ENCODE data around the gene GABBR1. TPM values are rescaled to one million over a fixed set of nuclear protein-coding genes. Genes with fewer than 3 reads are reported as not detected.

The GABBR1 gene
- total RNA-seq, 1 experiment from 2014 or later: 146 TPM

- DNase-seq: no peak
- TF ChIP-seq, protein P1, sequence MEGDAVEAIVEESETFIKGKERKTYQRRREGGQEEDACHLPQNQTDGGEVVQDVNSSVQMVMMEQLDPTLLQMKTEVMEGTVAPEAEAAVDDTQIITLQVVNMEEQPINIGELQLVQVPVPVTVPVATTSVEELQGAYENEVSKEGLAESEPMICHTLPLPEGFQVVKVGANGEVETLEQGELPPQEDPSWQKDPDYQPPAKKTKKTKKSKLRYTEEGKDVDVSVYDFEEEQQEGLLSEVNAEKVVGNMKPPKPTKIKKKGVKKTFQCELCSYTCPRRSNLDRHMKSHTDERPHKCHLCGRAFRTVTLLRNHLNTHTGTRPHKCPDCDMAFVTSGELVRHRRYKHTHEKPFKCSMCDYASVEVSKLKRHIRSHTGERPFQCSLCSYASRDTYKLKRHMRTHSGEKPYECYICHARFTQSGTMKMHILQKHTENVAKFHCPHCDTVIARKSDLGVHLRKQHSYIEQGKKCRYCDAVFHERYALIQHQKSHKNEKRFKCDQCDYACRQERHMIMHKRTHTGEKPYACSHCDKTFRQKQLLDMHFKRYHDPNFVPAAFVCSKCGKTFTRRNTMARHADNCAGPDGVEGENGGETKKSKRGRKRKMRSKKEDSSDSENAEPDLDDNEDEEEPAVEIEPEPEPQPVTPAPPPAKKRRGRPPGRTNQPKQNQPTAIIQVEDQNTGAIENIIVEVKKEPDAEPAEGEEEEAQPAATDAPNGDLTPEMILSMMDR (conservative IDR thresholded peaks at IDR 0.05): peak; percentile 31; the same call in 2 of the 3 replicates
- Histone ChIP-seq H2AFZ (ENCODE audit: low read length) (no peak overlapping the region), H3K9ac (ENCODE audit: extremely low read depth, insufficient read length, low read length) (no peak overlapping the region), H4K5ac (ENCODE audit: insufficient read length, low read depth, low read length) (no peak overlapping the region), H3K18ac (ENCODE audit: insufficient read length, low read depth, low read length) (no peak overlapping the region), H3T11ph (ENCODE audit: low read length) (no peak overlapping the region), H2BK15ac (ENCODE audit: low read depth, low read length) (no peak overlapping the region), H2AK5ac (ENCODE audit: insufficient read length, low read length) (no peak overlapping the region), H3K23ac (ENCODE audit: insufficient read length, low read depth, low read length) (no peak overlapping the region), H2BK5ac (ENCODE audit: insufficient read length, low read length) (no peak overlapping the region), H2BK120ac (ENCODE audit: low read depth, low read length, poor library complexity, severe bottlenecking) (no peak overlapping the region), H4K8ac (replicated peaks; ENCODE audit: insufficient read length, low read depth, low read length) (no peak overlapping the region), H4K91ac (ENCODE audit: insufficient read length, low read depth, low read length) (no peak overlapping the region), H3K14ac (ENCODE audit: insufficient read depth, low read length) (no peak overlapping the region), H3K79me1 (ENCODE audit: insufficient read depth, low read depth, low read length, poor library complexity, severe bottlenecking) (no peaks in the 10 kb centered on the region), H3K79me2 (ENCODE audit: insufficient read depth, low read length) (no peaks in the 10 kb centered on the region), H3K9me3 (ENCODE audit: control insufficient read depth, low read depth, low read length) (no peaks in the 10 kb centered on the region), H3K23me2 (ENCODE audit: insufficient read length, low read depth, low read length, poor library complexity, severe bottlenecking) (no peaks in the 10 kb centered on the region), H3K56ac (ENCODE audit: insufficient read length, low read depth, low read length) (no peak overlapping the region), H4K20me1 (ENCODE audit: control insufficient read depth, insufficient read depth, insufficient read length) (no peaks in the 10 kb centered on the region), H3K27ac (ENCODE audit: insufficient read length, low read depth, low read length) (no peak overlapping the region), H3K4ac (ENCODE audit: low read depth, low read length) (no peak overlapping the region), H2BK12ac (ENCODE audit: insufficient read length, low read depth, low read length) (no peak overlapping the region), H3K4me1 (ENCODE audit: insufficient read depth, low read length) (no peaks in the 10 kb centered on the region), H3K4me2 (ENCODE audit: insufficient read depth, insufficient read length, low read length) (no peak overlapping the region), H2BK20ac (ENCODE audit: low read depth, low read length, poor library complexity, severe bottlenecking) (no peak overlapping the region), H3K27me3 (ENCODE audit: insufficient read depth, low read length) (no peaks in the 10 kb centered on the region)
- Mint-ChIP-seq H3K4me1 (0 out of 4 replicates have a peak, but pooled peaks cover 0 to 2% of the 10 kb centered on the region in 2 experiments), H3K4me3 (no peak overlapping the region), H3K36me3 (ENCODE audit: insufficient read depth in 1 of 3, low read depth in 3 of 3) (peaks cover 4 to 6% (median 6%) of the 10 kb centered on the region in 3 experiments; a peak in 4 of 7 replicates), H3K27me3 (ENCODE audit: low read depth) (no peaks in the 10 kb centered on the region), H3K9me3 (peaks cover 4 to 12% of the 10 kb centered on the region in 2 experiments), H3K27ac (no peak overlapping the region)
- no CpG with 5 or more reads among the region's 1 CpG for WGBS (ENCODE audit: extremely low coverage, insufficient read length, low lambda C conversion rate)
Observed at GRCh38 chr6:29517245-29517644, 115.7 kb downstream of the GABBR1 start.
